Measurements from ENCODE around the gene LEAP2. TPM values are rescaled to one million over a fixed set of nuclear protein-coding genes. Genes with fewer than 3 reads are reported as not detected.

Gene LEAP2
- total and polyA plus RNA-seq, 12 donors = 0.49 to 3.9 (median 0.92) TPM

- peak in 4 of 8 donors; percentile 45 to 60 (median 58) for ATAC-seq
- TF ChIP-seq CTCF (IDR thresholded peaks at IDR 0.05) = no peak
- no peaks in the 10 kb centered on the region for H3K27me3 ChIP-seq
- WGBS, 2 donors = 59 to 69% methylated on average over 2 of the region's 2 CpGs
- no peak for DNase-seq
- peak overlapping the region in 7 of 10 donors; percentile 6 to 70 (median 41) for H3K27ac ChIP-seq
- no peak overlapping the region for H3K4me3 ChIP-seq
- H3K36me3 ChIP-seq = peaks cover 0 to 97% (median 40%) of the 10 kb centered on the region in 9 donors
- intact Hi-C loops (cut with DNase I) = no loop called here
- no peaks in the 10 kb centered on the region for H3K9me3 ChIP-seq
- H3K4me1 ChIP-seq = peaks cover 0 to 42% (median 14%) of the 10 kb centered on the region in 9 donors
Measured at GRCh38 chr5:132877466-132877865, 4.0 kb downstream of the LEAP2 start.

GRCh38 chr5:132877938-132878337 is 4.5 kb downstream of the LEAP2 start:
- 44 to 50% methylated on average over 3 of the region's 3 CpGs for WGBS, 2 donors
- peaks cover 0 to 98% (median 44%) of the 10 kb centered on the region in 9 donors for H3K36me3 ChIP-seq
- H3K27ac ChIP-seq = peak overlapping the region in 7 of 10 donors; percentile 6 to 70 (median 41)

GRCh38 chr5:132883261-132883834 is 9.9 kb downstream of the LEAP2 start:
- ATAC-seq (peak; percentile 72 to 91 (median 86)), DNase-seq (peak in 1 of 2 donors; percentile 59)
- Histone ChIP-seq H3K36me3 (peaks cover 0 to 100% (median 65%) of the 10 kb centered on the region in 9 donors), H3K9me3 (no peaks in the 10 kb centered on the region), H3K4me1 (peaks cover 0 to 10% (median under 1%) of the 10 kb centered on the region in 9 donors), H3K27ac (no peak overlapping the region), H3K27me3 (no peaks in the 10 kb centered on the region), H3K4me3 (no peak overlapping the region)
- WGBS, 2 donors = 32 to 39% methylated on average over 2 of the region's 2 CpGs
- intact Hi-C loops (cut with DNase I) = loop anchor here in 8 of 10 donors (1.0 to 10.0 kb wide), 6 partner anchors 51 to 499 kb away; partner anchors contain the start of gene SHROOM1 (in 7 of the 8)
- peak; percentile 39 to 78 (median 68) for TF ChIP-seq CTCF (IDR thresholded peaks at IDR 0.05)

More at GRCh38 chr5:132877938-132878337, 4.5 kb downstream of the LEAP2 start:
- no peaks in the 10 kb centered on the region for H3K9me3 ChIP-seq
- no peak overlapping the region for H3K4me3 ChIP-seq
- intact Hi-C loops (cut with DNase I) = no loop called here
- H3K27me3 ChIP-seq = no peaks in the 10 kb centered on the region
- ATAC-seq (peak in 7 of 8 donors; percentile 74 to 91 (median 86)), DNase-seq (peak; percentile 23 to 53)
- no peak for TF ChIP-seq CTCF (IDR thresholded peaks at IDR 0.05)
- peaks cover 0 to 37% (median 9%) of the 10 kb centered on the region in 9 donors for H3K4me1 ChIP-seq

- WGBS, 2 donors = 76 to 77% methylated on average over 2 of the region's 2 CpGs
- ATAC-seq = no peak
- Histone ChIP-seq H3K9me3 (no peaks in the 10 kb centered on the region), H3K36me3 (peaks cover 0 to 100% (median 62%) of the 10 kb centered on the region in 9 donors), H3K27ac (no peak overlapping the region), H3K4me3 (no peak overlapping the region), H3K27me3 (no peaks in the 10 kb centered on the region), H3K4me1 (peaks cover 0 to 9% (median 0%) of the 10 kb centered on the region in 9 donors)
- DNase-seq = no peak
- intact Hi-C loops (cut with DNase I) = loop anchor here in 5 of 10 donors (5.0 to 10.0 kb wide), 4 partner anchors 52 to 500 kb away; partner anchors contain the start of gene SHROOM1 (in 3 of the 5)
- TF ChIP-seq CTCF (IDR thresholded peaks at IDR 0.05) = no peak
Measured at GRCh38 chr5:132884548-132884947, 11.1 kb downstream of the LEAP2 start.
